GM18505 (cell line): ENCODE data around the gene PARG.
"Not testable (repeated sequence)": the region's sequence is repeated elsewhere in the genome, so short reads cannot be mapped to it uniquely, and the experiment has no call there.

Experiments
- ATAC-seq: cut with Tn5 transposase; IDR thresholded peaks from one replicate; pipeline ENCODE4 v1.9.1; 2021; ENCODE audit not compliant: unreplicated experiment
- POLR2A ChIP-seq: IDR thresholded peaks from 4 replicates; pipeline ENCODE4 v1.6.1; 2011; ENCODE audit warnings: borderline replicate concordance; ENCODE audit not compliant: insufficient read depth, insufficient read length; ENCODE audit errors: extremely low read depth

The PARG gene

DNA sequence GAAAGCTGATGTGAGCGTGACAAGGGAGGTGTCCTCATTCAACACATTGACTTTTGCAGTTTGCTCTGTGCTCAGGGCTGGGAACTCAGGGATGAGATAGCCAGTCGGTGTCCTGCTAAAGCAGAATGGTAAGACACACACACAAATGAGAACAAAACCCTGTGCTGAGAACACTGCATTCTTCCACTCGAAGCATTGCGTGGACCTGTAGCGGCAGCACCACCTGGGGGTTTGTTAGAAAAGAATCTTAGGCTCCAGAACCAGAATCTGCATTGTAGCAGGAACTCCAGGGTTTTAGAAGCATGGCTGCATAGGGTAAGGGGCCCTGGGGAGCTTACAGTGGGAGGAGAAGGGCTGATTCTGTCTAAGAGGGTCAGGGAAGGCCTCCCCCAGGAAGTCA lies 158.2 kb downstream of the PARG start:
- ATAC-seq = no peak
- no peak for TF ChIP-seq POLR2A

DNA sequence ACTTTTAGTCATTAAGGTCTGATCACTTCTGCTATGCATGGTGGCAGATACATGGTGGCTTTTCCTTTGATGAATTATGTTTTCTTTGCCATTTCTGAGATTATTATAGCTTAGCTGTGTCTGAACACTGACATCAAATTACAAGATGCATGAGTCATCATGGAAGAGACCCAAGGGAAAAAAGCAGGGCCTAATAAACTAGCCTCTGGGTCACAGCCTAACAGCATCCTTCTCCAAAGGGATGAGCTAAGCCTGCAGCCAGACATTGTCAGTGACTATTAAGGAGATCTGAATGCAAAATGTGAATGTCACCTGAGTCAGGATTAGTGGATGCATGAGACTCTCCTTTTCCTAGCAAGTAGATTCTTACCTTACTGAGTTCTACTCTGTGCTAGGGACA lies 160.6 kb downstream of the PARG start:
- no peak for ATAC-seq
- TF ChIP-seq POLR2A = no peak

DNA sequence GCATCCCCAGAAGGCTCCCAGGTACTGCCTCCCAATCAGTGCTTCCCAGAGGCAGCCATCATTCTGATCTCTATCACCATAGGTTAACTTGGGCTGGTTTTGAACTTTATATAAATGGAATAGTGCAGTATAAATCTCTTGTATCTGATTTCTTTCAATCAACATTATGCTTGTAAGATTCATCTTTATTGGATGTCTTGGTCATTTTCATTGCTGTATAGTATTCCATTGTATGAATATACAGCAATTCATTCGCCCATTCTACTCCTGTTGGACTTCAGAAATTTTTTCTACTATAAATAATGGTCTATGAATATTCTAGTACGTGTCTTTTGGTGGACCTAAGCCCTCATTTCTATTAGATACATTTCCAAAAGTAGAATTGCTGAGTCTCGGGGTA lies 163.6 kb downstream of the PARG start:
- TF ChIP-seq POLR2A = no peak

DNA sequence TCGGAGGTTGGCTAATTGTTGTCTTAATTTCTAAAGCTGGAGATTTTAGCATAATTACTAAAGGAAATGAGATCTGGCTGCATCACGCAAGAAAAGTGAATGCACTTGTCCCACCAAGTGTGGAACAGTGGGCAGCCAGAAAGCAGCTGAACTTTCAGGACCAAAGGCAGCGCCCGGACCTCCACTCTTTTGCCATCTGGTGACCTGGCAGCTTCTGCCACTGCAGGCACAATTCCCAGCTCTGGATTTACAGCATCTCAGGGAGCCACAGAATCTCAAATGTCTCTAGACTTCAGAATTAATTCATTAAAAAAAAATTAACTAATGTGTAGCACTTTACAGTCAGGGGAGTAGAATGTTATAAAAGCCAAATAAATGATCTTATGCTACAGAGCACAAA lies 165.0 kb downstream of the PARG start:
- no peak for TF ChIP-seq POLR2A
- no peak for ATAC-seq

More for the DNA sequence above, 163.6 kb downstream of the PARG start:
- no peak for ATAC-seq

DNA sequence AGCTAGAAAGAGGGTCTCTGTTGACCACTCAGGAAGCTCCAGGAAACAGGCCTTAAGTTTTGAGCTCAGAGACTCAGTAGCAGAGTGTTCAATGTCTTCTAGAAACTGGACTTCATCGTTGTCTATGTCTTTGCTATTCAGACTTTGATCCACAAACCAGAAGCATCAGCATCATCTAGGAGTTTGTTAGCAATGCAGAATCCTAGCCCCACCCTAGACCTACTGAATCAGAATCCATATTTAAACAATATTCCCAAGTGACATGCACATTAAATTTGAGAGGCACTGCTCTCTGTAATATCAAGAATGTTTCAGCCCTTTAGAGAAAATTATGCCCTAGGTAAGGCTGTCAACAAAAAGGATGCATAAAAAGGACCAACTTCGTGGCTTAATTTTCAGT lies 166.8 kb downstream of the PARG start:
- no peak for TF ChIP-seq POLR2A
- ATAC-seq = no peak

DNA sequence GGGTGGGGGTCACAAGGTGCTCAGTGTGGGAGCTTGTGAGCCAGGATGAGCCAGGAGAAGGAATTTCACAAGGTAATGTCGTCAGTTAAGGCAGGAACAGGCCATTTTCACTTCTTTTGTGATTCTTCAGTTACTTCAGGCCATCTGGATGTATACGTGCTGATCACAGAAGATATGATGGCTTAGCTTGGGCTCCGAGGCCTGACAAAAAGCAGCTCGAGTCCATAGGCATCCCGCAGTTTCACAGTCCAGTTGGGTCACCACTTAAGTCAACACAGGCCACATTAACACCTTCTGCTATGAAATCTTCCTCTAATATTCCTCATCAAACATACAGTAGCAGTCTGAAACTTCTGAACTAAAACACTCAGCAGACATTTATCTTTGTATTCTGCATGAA lies 168.9 kb downstream of the PARG start:
- not testable (repeated sequence) for ATAC-seq

DNA sequence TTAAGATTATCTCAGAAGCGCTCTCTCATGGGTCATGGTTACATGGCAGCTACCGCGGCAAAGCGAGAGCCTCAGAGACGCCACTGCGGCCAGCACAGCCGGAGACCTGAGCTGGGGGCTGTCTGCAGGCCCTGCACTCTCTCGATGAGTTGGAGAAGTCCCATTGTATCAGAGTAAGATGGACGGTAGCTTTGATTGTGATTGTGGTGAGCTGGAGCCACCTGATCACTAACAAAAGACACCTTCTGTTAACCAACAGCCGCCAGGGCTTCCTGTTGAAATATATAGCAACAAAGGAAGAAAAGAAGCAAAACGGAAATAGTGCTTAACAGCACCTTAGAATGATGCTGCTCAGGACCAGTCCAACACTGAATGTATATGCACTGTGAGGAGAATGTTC lies 170.8 kb downstream of the PARG start:
- ATAC-seq = not testable (repeated sequence)

DNA sequence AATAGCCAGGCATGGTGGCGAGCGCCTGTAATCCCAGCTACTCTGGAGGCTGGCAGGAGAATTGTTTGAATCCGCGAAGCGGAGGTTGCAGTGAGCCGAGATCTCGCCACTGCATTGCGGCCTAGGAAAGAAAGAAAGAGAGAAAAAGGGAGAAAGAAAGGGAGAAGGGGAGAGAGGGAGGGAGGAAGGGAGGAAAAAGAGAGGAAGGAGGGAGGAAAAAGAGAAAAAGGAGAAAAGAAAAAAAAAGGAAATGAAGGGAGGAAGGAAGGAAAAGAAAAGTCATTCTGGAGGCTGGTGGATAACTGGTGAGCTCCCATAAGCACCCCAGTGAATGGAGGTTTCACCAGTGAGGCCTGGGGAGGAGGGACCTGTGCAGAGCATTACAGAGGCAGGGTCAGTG lies 172.1 kb downstream of the PARG start:
- ATAC-seq = no peak
- TF ChIP-seq POLR2A = no peak

DNA sequence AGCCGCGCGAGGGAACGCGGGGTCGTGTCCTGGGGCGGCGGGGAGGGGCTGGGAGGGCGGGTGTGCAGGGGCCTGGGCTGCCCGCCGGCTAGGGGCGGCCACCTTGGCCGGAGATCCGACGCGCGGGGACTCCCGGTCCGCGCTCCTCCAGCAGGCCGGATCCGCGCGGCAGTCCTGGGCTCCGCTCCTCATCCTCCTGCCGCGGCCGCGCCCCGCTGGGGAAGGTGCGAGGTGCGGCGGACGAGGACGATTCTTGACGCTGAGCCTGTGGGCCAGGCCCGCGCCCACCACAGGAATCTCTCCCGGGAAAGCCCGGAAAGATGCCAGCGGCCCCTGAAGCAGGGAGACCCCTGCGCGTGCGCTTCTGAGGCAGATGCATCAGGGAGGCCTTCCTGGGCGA lies 173.1 kb downstream of the PARG start:
- no peak for ATAC-seq
- TF ChIP-seq POLR2A = no peak

DNA sequence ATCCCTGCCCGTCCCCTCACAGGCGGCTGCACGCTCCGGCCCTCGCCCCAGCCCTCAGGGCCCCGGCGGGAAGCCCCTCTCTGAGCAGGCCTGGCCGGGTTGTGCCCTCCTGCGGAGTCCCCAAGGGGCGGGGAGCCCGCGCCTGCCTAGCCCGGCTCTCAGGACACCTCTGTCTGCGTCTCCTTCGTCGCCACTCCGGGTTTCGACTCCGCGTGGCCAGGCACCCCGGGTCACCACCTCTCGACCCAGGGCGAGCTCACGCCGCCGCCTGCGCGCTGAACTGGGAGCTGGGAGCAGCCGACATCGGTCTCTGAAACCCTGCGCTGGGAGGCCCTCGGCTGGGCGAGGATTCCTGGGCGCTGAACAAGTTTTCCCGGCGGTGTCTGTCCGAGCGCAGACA lies 173.5 kb downstream of the PARG start:
- TF ChIP-seq POLR2A = no peak
- no peak for ATAC-seq
